HepG2 (cell line): ENCODE results near the gene HMGB3. TPM values are rescaled to one million over a fixed set of nuclear protein-coding genes. Genes with fewer than 3 reads are reported as not detected.

ENCODE experiments used
- ATAC-seq: fragments of 200-7000 bp; cut with Tn5 transposase; 3 replicates; pipeline ENCODE4 v1.9.1; 2020; ENCODE audit warnings: mild to moderate bottlenecking, moderate library complexity
- BruUV-seq: library from RNA; stranded (reverse); fragments of 400-500 nt; replicated peaks from 2 replicates; lab custom pipeline; 2021; lab: Mats Ljungman, UMichigan
- CTCF ChIA-PET: fragments of 300-600 bp; formaldehyde crosslinking; extraction: SDS; loops from one replicate; lab custom pipeline; 2021; ENCODE audit warnings: low total read pairs, inconsistent platforms, low intra/inter-chr PET ratio; lab: Yijun Ruan, JAX
- POLR2A ChIA-PET: fragments of 350-600 bp; sonication (Branson Sonifier 250); formaldehyde crosslinking; loops from one replicate; lab custom pipeline; 2020; ENCODE audit warnings: antibody characterized with exemption, inconsistent platforms; lab: Yijun Ruan, JAX
- DNase-seq: peaks from one replicate; pipeline ENCODE4 v3.0.0-alpha.2; 2015; ENCODE audit warnings: low spot score
- FAIRE-seq: peaks from 3 replicates; lab custom pipeline; 2011; peaks lifted over from hg19 to GRCh38; lab: Jason Lieb, UNC
- H2AFZ ChIP-seq: one replicate; pipeline ENCODE4 v1.6.1; 2011; ENCODE audit warnings: low read length, inconsistent platforms
- H3K27ac ChIP-seq: fragments of 300-600 bp; 3 replicates; pipeline ENCODE4 v1.8.0; 2011; ENCODE audit warnings: mixed run types, mild to moderate bottlenecking, mixed read lengths, low read length, inconsistent platforms; ENCODE audit not compliant: insufficient read depth; ENCODE audit errors: extremely low read length
- H3K27me3 ChIP-seq, 2 experiments: fragments of 200-600 bp in 1 of 2; 2 replicates in 1 of 2; 3 replicates in 1 of 2; pipeline versions ENCODE4 v1.6.0 to v1.8.0; 2011; ENCODE audit warnings: low read length in 2 of 2, mild to moderate bottlenecking in 2 of 2, moderate library complexity in 2 of 2, inconsistent platforms in 1 of 2; ENCODE audit not compliant: insufficient read depth in 2 of 2, control insufficient read depth in 1 of 2
- H3K36me3 ChIP-seq, 2 experiments: fragments of 200-600 bp in 1 of 2; replicated peaks in 1 of 2; 2 replicates in 1 of 2; 3 replicates in 1 of 2; pipeline versions ENCODE4 v1.5.1 to v1.8.0; 2011; ENCODE audit warnings: low read length in 2 of 2, inconsistent platforms in 1 of 2; ENCODE audit not compliant: insufficient read depth in 2 of 2, control insufficient read depth in 1 of 2
- H3K4me1 ChIP-seq: 2 replicates; pipeline ENCODE4 v1.5.1; 2012; ENCODE audit warnings: low read length, inconsistent platforms; ENCODE audit not compliant: insufficient read depth
- H3K4me2 ChIP-seq: 2 replicates; pipeline ENCODE4 v1.6.0; 2011; ENCODE audit warnings: low read depth, low read length, inconsistent platforms
- H3K4me3 ChIP-seq, 3 experiments: fragments of 200-600 bp in 1 of 3; sonication (generic), shearing (Covaris generic) in 1 of 3; replicated peaks in 1 of 3; 2 replicates each; pipeline ENCODE4 v1.5.1; 2011 to 2016; ENCODE audit warnings: low read length in 3 of 3, inconsistent platforms in 2 of 3, low read depth in 2 of 3, mild to moderate bottlenecking in 2 of 3, control low read depth in 1 of 3, mixed read lengths in 1 of 3; ENCODE audit not compliant: insufficient read depth in 1 of 3
- H3K79me2 ChIP-seq: one replicate; pipeline ENCODE4 v1.6.1; 2011; ENCODE audit warnings: low read length, inconsistent platforms; ENCODE audit not compliant: insufficient read depth
- H3K9ac ChIP-seq: 2 replicates; pipeline ENCODE4 v1.6.0; 2011; ENCODE audit warnings: mild to moderate bottlenecking, low read depth, low read length, inconsistent platforms; ENCODE audit not compliant: insufficient read depth
- H3K9me3 ChIP-seq: 2 replicates; pipeline ENCODE4 v1.5.1; 2012; ENCODE audit warnings: mild to moderate bottlenecking, low read length
- H4K20me1 ChIP-seq: 2 replicates; pipeline ENCODE4 v1.6.0; 2011; ENCODE audit warnings: inconsistent platforms, mild to moderate bottlenecking, low read length, moderate library complexity; ENCODE audit not compliant: insufficient read depth
- ARNT ChIP-seq: fragments of 450-650 bp; IDR thresholded peaks from 2 replicates; pipeline ENCODE4 v1.6.1; 2017
- ATF2 ChIP-seq: sonication (generic); formaldehyde crosslinking; IDR thresholded peaks from 2 replicates; pipeline ENCODE4 v1.4.0; 2020; ENCODE audit warnings: missing genetic modification reagents
- MTA1 ChIP-seq: sonication (generic); formaldehyde crosslinking; IDR thresholded peaks from 2 replicates; pipeline ENCODE4 v1.4.0; 2020; ENCODE audit warnings: missing genetic modification reagents, mild to moderate bottlenecking, borderline replicate concordance
- REXO4 ChIP-seq: sonication (generic); formaldehyde crosslinking; IDR thresholded peaks from 2 replicates; pipeline ENCODE4 v1.8.0; 2022; ENCODE audit warnings: missing genetic modification reagents, mild to moderate bottlenecking, borderline replicate concordance
- SRF ChIP-seq: IDR thresholded peaks from 2 replicates; pipeline ENCODE4 v1.6.1; 2011; ENCODE audit warnings: mild to moderate bottlenecking, low read depth, low read length, moderate library complexity
- THYN1 ChIP-seq: sonication (generic); formaldehyde crosslinking; IDR thresholded peaks from 2 replicates; pipeline ENCODE4 v1.8.1; 2023; ENCODE audit warnings: low read depth, mild to moderate bottlenecking, moderate library complexity, missing genetic modification reagents, borderline replicate concordance
- ZBTB25 ChIP-seq: IDR thresholded peaks from 2 replicates; pipeline ENCODE4 v1.6.1; 2018; ENCODE audit warnings: missing genetic modification reagents
- ZNF207 ChIP-seq: fragments of 450-650 bp; IDR thresholded peaks from 2 replicates; pipeline ENCODE4 v1.6.1; 2016; ENCODE audit warnings: antibody characterized with exemption, borderline replicate concordance
- ZNF576 ChIP-seq: sonication (generic); formaldehyde crosslinking; IDR thresholded peaks from 2 replicates; pipeline ENCODE4 v1.4.0; 2020; ENCODE audit warnings: mild to moderate bottlenecking, missing genetic modification reagents
- ZSCAN20 ChIP-seq: sonication (generic); formaldehyde crosslinking; IDR thresholded peaks from 2 replicates; pipeline ENCODE4 v1.4.0; 2020; ENCODE audit warnings: missing genetic modification reagents, mild to moderate bottlenecking, borderline replicate concordance
- WGBS: methylation state at CpG from one replicate; pipeline ENCODE4 v1.1.6; 2017; ENCODE audit warnings: low lambda C conversion rate; 5-methylcytosine and 5-hydroxymethylcytosine counted together
- in situ Hi-C: cut with HindIII; loops from 2 replicates; pipeline ENCODE4 v1.10.0; 2017; ENCODE audit warnings: low pct_unique_long_range_greater_than_20kb; ENCODE audit not compliant: extremely low pct_ligation_motif_present
- intact Hi-C: fragments of 100-400 bp; cut with micrococcal nuclease; formaldehyde crosslinking; loops from one replicate; pipeline ENCODE4 v1.10.0; 2022; ENCODE audit not compliant: unreplicated experiment
- polyA plus RNA-seq, 8 experiments: library from polyadenylated mRNA; depleted of rRNA in 3 of 8; stranded (reverse) in 7 of 8; unstranded in 1 of 8; fragments of >200 nt; fragmentation: Illumina TruSeq in 4 of 8; extraction: Trizol in 4 of 8; gene quantifications; 2 replicates each; pipeline versions ENCODE4 v1.2.1 to v1.2.3, GENCODE V29; 2011 to 2016; ENCODE audit warnings: low read depth in 4 of 8, missing spikeins in 1 of 8, mixed read lengths in 1 of 8; ENCODE audit not compliant: insufficient read depth in 1 of 8
- total RNA-seq, 5 experiments: library from RNA; depleted of rRNA; stranded (reverse); fragments of >200 nt; fragmentation: Illumina TruSeq; extraction: Trizol; gene quantifications; 2 replicates each; pipeline ENCODE4 v1.2.3, GENCODE V29; 2016; ENCODE audit warnings: low read depth in 1 of 5
- TF ChIP-seq, protein P1 (sequence below): sonication (generic); formaldehyde crosslinking; IDR thresholded peaks from 2 replicates; pipeline ENCODE4 v1.4.0; 2020; ENCODE audit warnings: mild to moderate bottlenecking, low read depth, missing genetic modification reagents
- TF ChIP-seq, protein P2 (sequence below): sonication (generic); formaldehyde crosslinking; IDR thresholded peaks from 2 replicates; pipeline ENCODE4 v1.5.1; 2020; ENCODE audit warnings: missing genetic modification reagents, mild to moderate bottlenecking, borderline replicate concordance

Gene HMGB3
- total and polyA plus RNA-seq, 2 of the 13 experiments (the other 11 are each of a cell fraction or from before 2014, with no cell fraction given): 8.5 to 87.1 TPM

- intact Hi-C loops (no loop called here), in situ Hi-C loops (no loop called here)
- TF ChIP-seq, protein P1, sequence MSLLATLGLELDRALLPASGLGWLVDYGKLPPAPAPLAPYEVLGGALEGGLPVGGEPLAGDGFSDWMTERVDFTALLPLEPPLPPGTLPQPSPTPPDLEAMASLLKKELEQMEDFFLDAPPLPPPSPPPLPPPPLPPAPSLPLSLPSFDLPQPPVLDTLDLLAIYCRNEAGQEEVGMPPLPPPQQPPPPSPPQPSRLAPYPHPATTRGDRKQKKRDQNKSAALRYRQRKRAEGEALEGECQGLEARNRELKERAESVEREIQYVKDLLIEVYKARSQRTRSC (CRISPR knock-in tag): no peak
- TF ChIP-seq ZNF576 (CRISPR knock-in tag) (no peak), REXO4 (CRISPR knock-in tag) (no peak), ZSCAN20 (no peak), ARNT (no peak), ZNF207 (no peak), SRF (no peak), ATF2 (no peak), ZBTB25 (CRISPR knock-in tag) (no peak), THYN1 (CRISPR knock-in tag) (no peak), MTA1 (CRISPR knock-in tag) (no peak)
- TF ChIP-seq, protein P2, sequence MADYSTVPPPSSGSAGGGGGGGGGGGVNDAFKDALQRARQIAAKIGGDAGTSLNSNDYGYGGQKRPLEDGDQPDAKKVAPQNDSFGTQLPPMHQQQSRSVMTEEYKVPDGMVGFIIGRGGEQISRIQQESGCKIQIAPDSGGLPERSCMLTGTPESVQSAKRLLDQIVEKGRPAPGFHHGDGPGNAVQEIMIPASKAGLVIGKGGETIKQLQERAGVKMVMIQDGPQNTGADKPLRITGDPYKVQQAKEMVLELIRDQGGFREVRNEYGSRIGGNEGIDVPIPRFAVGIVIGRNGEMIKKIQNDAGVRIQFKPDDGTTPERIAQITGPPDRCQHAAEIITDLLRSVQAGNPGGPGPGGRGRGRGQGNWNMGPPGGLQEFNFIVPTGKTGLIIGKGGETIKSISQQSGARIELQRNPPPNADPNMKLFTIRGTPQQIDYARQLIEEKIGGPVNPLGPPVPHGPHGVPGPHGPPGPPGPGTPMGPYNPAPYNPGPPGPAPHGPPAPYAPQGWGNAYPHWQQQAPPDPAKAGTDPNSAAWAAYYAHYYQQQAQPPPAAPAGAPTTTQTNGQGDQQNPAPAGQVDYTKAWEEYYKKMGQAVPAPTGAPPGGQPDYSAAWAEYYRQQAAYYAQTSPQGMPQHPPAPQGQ (CRISPR knock-in tag): no peak
- no peaks in the 10 kb centered on the region for H3K4me1 ChIP-seq
- no peak overlapping the region for H3K9ac ChIP-seq
- no TSS peak for BruUV-seq
- no peak for ATAC-seq
- H3K79me2 ChIP-seq: no peaks in the 10 kb centered on the region
- no peak overlapping the region for H2AFZ ChIP-seq
- no peaks in the 10 kb centered on the region for H3K36me3 ChIP-seq
- H3K27me3 ChIP-seq: no peaks in the 10 kb centered on the region
- no peak overlapping the region for H3K4me3 ChIP-seq
- H3K4me2 ChIP-seq: no peak overlapping the region
- FAIRE-seq: no peak
- ChIA-PET POLR2A (no interaction called here), CTCF (no interaction called here)
- no peaks in the 10 kb centered on the region for H4K20me1 ChIP-seq
- DNase-seq: no peak
- H3K9me3 ChIP-seq: no peaks in the 10 kb centered on the region
- no peak overlapping the region for H3K27ac ChIP-seq
- 73% methylated on average over 13 of the region's 33 CpGs for WGBS
These were observed 7.3 kb upstream of the HMGB3 start for GRCh38 chrX:150975655-150976390.
